HCT116 (cell line): Measurements from ENCODE around the gene ORAI2. TPM values are rescaled to one million over a fixed set of nuclear protein-coding genes. Genes with fewer than 3 reads are reported as not detected.

Experiments
- ATAC-seq: fragments of 200-7000 bp; cut with Tn5 transposase; 2 replicates; pipeline ENCODE4 v1.9.1; 2020; ENCODE audit warnings: mild to moderate bottlenecking, moderate library complexity
- BruUV-seq: library from RNA; stranded (reverse); fragments of 400-500 nt; replicated peaks from 2 replicates; lab custom pipeline; 2021; lab: Mats Ljungman, UMichigan
- CTCF ChIA-PET: fragments of 300-600 bp; sonication (Branson Sonifier 250); formaldehyde crosslinking; loops from one replicate; lab custom pipeline; 2021; ENCODE audit warnings: antibody characterized with exemption; lab: Charles Lee
- POLR2A ChIA-PET: fragments of 300-600, 350-600 bp; sonication (Branson Sonifier 250); formaldehyde crosslinking; loops from one replicate; lab custom pipeline; 2021; ENCODE audit warnings: antibody characterized with exemption; lab: Charles Lee
- RAD21 ChIA-PET, 2 experiments: fragments of 300-600 bp; sonication (Branson Sonifier 250); formaldehyde crosslinking; loops; one replicate each; lab custom pipeline; 2023; ENCODE audit warnings: low total read pairs in 2 of 2; ENCODE audit not compliant: uncharacterized antibody in 2 of 2, unreplicated experiment in 2 of 2, low non-redundant PET in 1 of 2; lab: Charles Lee
- DNase-seq: peaks from one replicate; pipeline ENCODE4 v3.0.0-alpha.2; 2010; ENCODE audit warnings: low read depth, low spot score
- H2AFZ ChIP-seq: fragments of 200-600 bp; shearing (Covaris generic), sonication (generic); 2 replicates; pipeline ENCODE4 v1.6.1; 2017; ENCODE audit warnings: low read depth, mixed run types, mixed read lengths, antibody characterized with exemption, low read length; ENCODE audit not compliant: poor library complexity, severe bottlenecking
- H3K27ac ChIP-seq: 2 replicates; pipeline ENCODE4 v1.5.1; 2012; ENCODE audit warnings: low read depth, low read length
- H3K27me3 ChIP-seq: fragments of 200-600 bp; sonication (generic); 2 replicates; pipeline ENCODE4 v1.6.1; 2016; ENCODE audit warnings: mixed run types, low read length, mixed read lengths; ENCODE audit not compliant: insufficient read depth
- H3K36me3 ChIP-seq, 2 experiments: fragments of 200-500 bp in 1 of 2; fragments of 200-600 bp in 1 of 2; sonication (Bioruptor generic) in 1 of 2; sonication (generic) in 1 of 2; 2 replicates each; pipeline versions ENCODE4 v1.5.1 to v1.6.1; 2014 to 2016; ENCODE audit warnings: low read length in 2 of 2, inconsistent platforms in 1 of 2, mixed read lengths in 1 of 2, mixed run types in 1 of 2; ENCODE audit not compliant: insufficient read depth in 2 of 2, control insufficient read depth in 1 of 2
- H3K4me1 ChIP-seq, 2 experiments: fragments of 200-600 bp in 1 of 2; sonication (generic) in 1 of 2; 2 replicates each; pipeline versions ENCODE4 v1.5.1 to v1.6.1; 2012 to 2017; ENCODE audit warnings: low read length in 2 of 2, inconsistent platforms in 1 of 2, mild to moderate bottlenecking in 1 of 2, mixed read lengths in 1 of 2, mixed run types in 1 of 2, moderate library complexity in 1 of 2; ENCODE audit not compliant: insufficient read depth in 2 of 2, control insufficient read depth in 1 of 2
- H3K4me2 ChIP-seq: fragments of 200-600 bp; sonication (generic); 2 replicates; pipeline ENCODE4 v1.6.1; 2017; ENCODE audit warnings: mixed run types, low read length, mixed read lengths
- H3K4me3 ChIP-seq, 2 experiments: fragments of 200-600 bp in 1 of 2; sonication (generic) in 1 of 2; replicated peaks in 1 of 2; 2 replicates each; pipeline ENCODE4 v1.5.1; 2011 to 2016; ENCODE audit warnings: low read length in 2 of 2, control low read depth in 1 of 2, low read depth in 1 of 2, mild to moderate bottlenecking in 1 of 2, mixed read lengths in 1 of 2, mixed run types in 1 of 2
- H3K79me2 ChIP-seq: fragments of 200-600 bp; sonication (generic); 2 replicates; pipeline ENCODE4 v1.6.1; 2017; ENCODE audit warnings: mild to moderate bottlenecking, mixed run types, low read length, moderate library complexity, mixed read lengths; ENCODE audit not compliant: insufficient read depth
- H3K9ac ChIP-seq: fragments of 200-600 bp; sonication (generic); 2 replicates; pipeline ENCODE4 v1.6.1; 2016; ENCODE audit warnings: low read length, mixed read lengths
- H3K9me2 ChIP-seq: fragments of 200-600 bp; sonication (generic), shearing (Covaris generic); 2 replicates; pipeline ENCODE4 v1.6.1; 2017; ENCODE audit warnings: mixed run types, mild to moderate bottlenecking, moderate library complexity; ENCODE audit not compliant: insufficient read depth
- H3K9me3 ChIP-seq, 2 experiments: fragments of 200-500 bp in 1 of 2; fragments of 200-600 bp in 1 of 2; sonication (Bioruptor generic) in 1 of 2; sonication (generic) in 1 of 2; 2 replicates each; pipeline ENCODE4 v1.6.1; 2014 to 2017; ENCODE audit warnings: low read length in 2 of 2, mixed read lengths in 2 of 2, inconsistent platforms in 1 of 2, low read depth in 1 of 2, mild to moderate bottlenecking in 1 of 2, mixed run types in 1 of 2, moderate library complexity in 1 of 2; ENCODE audit not compliant: control insufficient read depth in 1 of 2, insufficient read depth in 1 of 2
- H4K20me1 ChIP-seq: fragments of 200-600 bp; sonication (generic), shearing (Covaris generic); 2 replicates; pipeline ENCODE4 v1.6.1; 2017; ENCODE audit warnings: mixed run types, mild to moderate bottlenecking, moderate library complexity; ENCODE audit not compliant: insufficient read depth
- POLR2A ChIP-seq: IDR thresholded peaks from 2 replicates; pipeline ENCODE4 v1.7.0; 2011; ENCODE audit warnings: borderline replicate concordance; ENCODE audit not compliant: insufficient read depth, insufficient read length; ENCODE audit errors: extremely low read depth
- SIN3A ChIP-seq: IDR thresholded peaks from 2 replicates; pipeline ENCODE4 v1.6.1; 2012; ENCODE audit warnings: low read depth
- SP1 ChIP-seq: IDR thresholded peaks from 2 replicates; pipeline ENCODE4 v1.6.1; 2012; ENCODE audit warnings: low read depth
- TCF7L2 ChIP-seq: IDR thresholded peaks from 2 replicates; pipeline ENCODE4 v1.7.0; 2011; ENCODE audit warnings: borderline replicate concordance, inconsistent platforms; ENCODE audit not compliant: insufficient read depth, insufficient read length; ENCODE audit errors: extremely low read depth
- YY1 ChIP-seq: IDR thresholded peaks from 2 replicates; pipeline ENCODE4 v1.6.1; 2011; ENCODE audit warnings: low read length, low read depth, moderate library complexity, mild to moderate bottlenecking; ENCODE audit not compliant: insufficient replicate concordance; ENCODE audit errors: extremely low read depth
- intact Hi-C: fragments of 100-400 bp; cut with micrococcal nuclease; formaldehyde crosslinking; loops from 2 replicates; pipeline ENCODE4 v1.10.0; 2022
- total RNA-seq: library from RNA; stranded (reverse); gene quantifications from one replicate; pipeline ENCODE4 v1.2.1, GENCODE V29; 2021; ENCODE audit not compliant: unreplicated experiment
- TF ChIP-seq, protein P1 (sequence below): IDR thresholded peaks from 2 replicates; pipeline ENCODE4 v1.6.1; 2011; ENCODE audit warnings: mild to moderate bottlenecking, low read length, moderate library complexity; ENCODE audit not compliant: insufficient replicate concordance; ENCODE audit errors: extremely low read depth
- TF ChIP-seq, protein P2 (sequence below): IDR thresholded peaks from 2 replicates; pipeline ENCODE4 v1.6.1; 2012
- TF ChIP-seq, protein P3 (sequence below): IDR thresholded peaks from 2 replicates; pipeline ENCODE4 v1.6.1; 2012; ENCODE audit warnings: low read depth
- TF ChIP-seq, protein P4 (sequence below), 3 experiments: fragments of 200-600 bp in 1 of 3; sonication (generic) in 1 of 3; IDR thresholded peaks in 2 of 3; conservative IDR thresholded peaks in 1 of 3; 2 replicates each; pipeline ENCODE4 v1.5.1; 2012 to 2017; ENCODE audit warnings: low read depth in 2 of 3, low read length in 2 of 3, antibody characterized with exemption in 1 of 3, borderline replicate concordance in 1 of 3, control low read depth in 1 of 3, mild to moderate bottlenecking in 1 of 3, mixed read lengths in 1 of 3, mixed run types in 1 of 3, moderate library complexity in 1 of 3; ENCODE audit not compliant: insufficient read depth in 1 of 3

ORAI2 gene
- total RNA-seq, 1 experiment from 2014 or later: 13.2 TPM

DNA sequence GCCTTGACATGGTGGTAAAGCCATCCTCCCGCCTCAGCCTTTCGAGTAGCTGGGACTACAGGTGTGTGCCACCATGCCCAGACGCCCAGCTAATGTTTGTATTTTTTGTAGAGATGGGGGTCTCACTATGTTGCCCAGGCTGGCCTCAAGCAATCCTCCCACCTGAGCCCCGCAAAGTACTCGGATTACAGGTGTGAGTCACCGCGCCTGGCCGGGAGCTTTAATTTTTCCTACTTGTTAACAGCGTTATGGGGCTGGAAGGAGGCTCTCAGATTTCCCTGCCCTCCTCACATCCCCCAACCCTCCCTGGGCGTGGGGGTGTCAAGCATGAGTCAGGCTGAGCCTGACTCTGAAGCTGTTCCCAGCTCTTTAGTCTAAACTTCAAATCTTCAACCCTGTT lies 23.0 kb downstream of the ORAI2 start (continued):
- TF ChIP-seq, protein P1, sequence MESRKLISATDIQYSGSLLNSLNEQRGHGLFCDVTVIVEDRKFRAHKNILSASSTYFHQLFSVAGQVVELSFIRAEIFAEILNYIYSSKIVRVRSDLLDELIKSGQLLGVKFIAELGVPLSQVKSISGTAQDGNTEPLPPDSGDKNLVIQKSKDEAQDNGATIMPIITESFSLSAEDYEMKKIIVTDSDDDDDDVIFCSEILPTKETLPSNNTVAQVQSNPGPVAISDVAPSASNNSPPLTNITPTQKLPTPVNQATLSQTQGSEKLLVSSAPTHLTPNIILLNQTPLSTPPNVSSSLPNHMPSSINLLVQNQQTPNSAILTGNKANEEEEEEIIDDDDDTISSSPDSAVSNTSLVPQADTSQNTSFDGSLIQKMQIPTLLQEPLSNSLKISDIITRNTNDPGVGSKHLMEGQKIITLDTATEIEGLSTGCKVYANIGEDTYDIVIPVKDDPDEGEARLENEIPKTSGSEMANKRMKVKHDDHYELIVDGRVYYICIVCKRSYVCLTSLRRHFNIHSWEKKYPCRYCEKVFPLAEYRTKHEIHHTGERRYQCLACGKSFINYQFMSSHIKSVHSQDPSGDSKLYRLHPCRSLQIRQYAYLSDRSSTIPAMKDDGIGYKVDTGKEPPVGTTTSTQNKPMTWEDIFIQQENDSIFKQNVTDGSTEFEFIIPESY: no peak
- no peak for TF ChIP-seq POLR2A

DNA sequence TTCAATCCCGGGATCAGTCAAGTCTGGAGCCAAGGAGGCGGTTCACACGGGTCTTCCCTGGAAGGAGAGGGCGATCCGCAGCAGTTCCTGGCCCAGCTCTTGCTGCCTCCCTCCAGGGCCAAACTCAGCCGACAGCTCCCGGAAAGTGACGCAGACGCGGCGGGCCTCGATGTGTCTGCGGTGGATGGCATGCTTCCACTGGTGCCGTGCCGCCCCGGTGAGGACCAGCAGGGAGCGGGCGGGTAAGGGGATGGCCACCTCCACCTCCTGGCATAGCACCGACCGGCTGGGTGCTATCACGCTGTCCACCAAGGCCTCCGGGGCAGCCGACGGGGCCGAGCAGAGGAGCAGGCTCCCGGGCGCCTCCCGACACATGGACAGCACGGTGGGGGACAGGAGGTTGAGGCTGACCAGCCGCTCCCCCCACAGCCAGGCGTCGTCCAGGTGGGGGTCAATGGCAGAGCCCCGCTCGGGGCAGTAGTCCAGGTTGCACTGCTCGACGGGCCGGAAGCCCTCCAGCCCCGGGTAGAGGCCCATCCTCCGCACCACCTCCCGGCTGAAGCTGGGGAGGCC lies 24.1 kb downstream of the ORAI2 start:
- ChIA-PET RAD21 (interaction anchor here in 1 of 2 experiments (1.8 kb wide), 1 partner anchor 17 kb away, joined by 5 read pairs; no protein-coding TSS in a partner anchor), POLR2A (no interaction called here), CTCF (no interaction called here)
- no peaks in the 10 kb centered on the region for H3K9me2 ChIP-seq
- H4K20me1 ChIP-seq: no peaks in the 10 kb centered on the region
- H3K79me2 ChIP-seq: peaks cover 10% of the 10 kb centered on the region; the same call in 1 of the 2 replicates
- H3K27me3 ChIP-seq: no peaks in the 10 kb centered on the region
- 0 out of 2 replicates have a peak overlapping the region, but pooled peaks have one; percentile 32 for H3K9ac ChIP-seq
- peak overlapping the region; percentile 68 for H3K27ac ChIP-seq
- H2AFZ ChIP-seq: no peak overlapping the region
- ATAC-seq (no peak), DNase-seq (no peak)
- peaks cover 0 to 4% of the 10 kb centered on the region in 2 experiments; a peak in 3 of 4 replicates for H3K36me3 ChIP-seq
- intact Hi-C loops: loop anchor here (2.0 kb wide), 1 partner anchor 17 kb away; no protein-coding TSS in a partner anchor
- H3K9me3 ChIP-seq: no peaks in the 10 kb centered on the region
- H3K4me1 ChIP-seq: peaks cover 21 to 23% of the 10 kb centered on the region in 2 experiments
- TF ChIP-seq, protein P2, sequence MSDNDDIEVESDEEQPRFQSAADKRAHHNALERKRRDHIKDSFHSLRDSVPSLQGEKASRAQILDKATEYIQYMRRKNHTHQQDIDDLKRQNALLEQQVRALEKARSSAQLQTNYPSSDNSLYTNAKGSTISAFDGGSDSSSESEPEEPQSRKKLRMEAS: no peak
- TF ChIP-seq, protein P3, sequence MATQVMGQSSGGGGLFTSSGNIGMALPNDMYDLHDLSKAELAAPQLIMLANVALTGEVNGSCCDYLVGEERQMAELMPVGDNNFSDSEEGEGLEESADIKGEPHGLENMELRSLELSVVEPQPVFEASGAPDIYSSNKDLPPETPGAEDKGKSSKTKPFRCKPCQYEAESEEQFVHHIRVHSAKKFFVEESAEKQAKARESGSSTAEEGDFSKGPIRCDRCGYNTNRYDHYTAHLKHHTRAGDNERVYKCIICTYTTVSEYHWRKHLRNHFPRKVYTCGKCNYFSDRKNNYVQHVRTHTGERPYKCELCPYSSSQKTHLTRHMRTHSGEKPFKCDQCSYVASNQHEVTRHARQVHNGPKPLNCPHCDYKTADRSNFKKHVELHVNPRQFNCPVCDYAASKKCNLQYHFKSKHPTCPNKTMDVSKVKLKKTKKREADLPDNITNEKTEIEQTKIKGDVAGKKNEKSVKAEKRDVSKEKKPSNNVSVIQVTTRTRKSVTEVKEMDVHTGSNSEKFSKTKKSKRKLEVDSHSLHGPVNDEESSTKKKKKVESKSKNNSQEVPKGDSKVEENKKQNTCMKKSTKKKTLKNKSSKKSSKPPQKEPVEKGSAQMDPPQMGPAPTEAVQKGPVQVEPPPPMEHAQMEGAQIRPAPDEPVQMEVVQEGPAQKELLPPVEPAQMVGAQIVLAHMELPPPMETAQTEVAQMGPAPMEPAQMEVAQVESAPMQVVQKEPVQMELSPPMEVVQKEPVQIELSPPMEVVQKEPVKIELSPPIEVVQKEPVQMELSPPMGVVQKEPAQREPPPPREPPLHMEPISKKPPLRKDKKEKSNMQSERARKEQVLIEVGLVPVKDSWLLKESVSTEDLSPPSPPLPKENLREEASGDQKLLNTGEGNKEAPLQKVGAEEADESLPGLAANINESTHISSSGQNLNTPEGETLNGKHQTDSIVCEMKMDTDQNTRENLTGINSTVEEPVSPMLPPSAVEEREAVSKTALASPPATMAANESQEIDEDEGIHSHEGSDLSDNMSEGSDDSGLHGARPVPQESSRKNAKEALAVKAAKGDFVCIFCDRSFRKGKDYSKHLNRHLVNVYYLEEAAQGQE: no peak
- TF ChIP-seq SIN3A (no peak), YY1 (no peak), TCF7L2 (no peak), SP1 (no peak)
- TF ChIP-seq, protein P4, sequence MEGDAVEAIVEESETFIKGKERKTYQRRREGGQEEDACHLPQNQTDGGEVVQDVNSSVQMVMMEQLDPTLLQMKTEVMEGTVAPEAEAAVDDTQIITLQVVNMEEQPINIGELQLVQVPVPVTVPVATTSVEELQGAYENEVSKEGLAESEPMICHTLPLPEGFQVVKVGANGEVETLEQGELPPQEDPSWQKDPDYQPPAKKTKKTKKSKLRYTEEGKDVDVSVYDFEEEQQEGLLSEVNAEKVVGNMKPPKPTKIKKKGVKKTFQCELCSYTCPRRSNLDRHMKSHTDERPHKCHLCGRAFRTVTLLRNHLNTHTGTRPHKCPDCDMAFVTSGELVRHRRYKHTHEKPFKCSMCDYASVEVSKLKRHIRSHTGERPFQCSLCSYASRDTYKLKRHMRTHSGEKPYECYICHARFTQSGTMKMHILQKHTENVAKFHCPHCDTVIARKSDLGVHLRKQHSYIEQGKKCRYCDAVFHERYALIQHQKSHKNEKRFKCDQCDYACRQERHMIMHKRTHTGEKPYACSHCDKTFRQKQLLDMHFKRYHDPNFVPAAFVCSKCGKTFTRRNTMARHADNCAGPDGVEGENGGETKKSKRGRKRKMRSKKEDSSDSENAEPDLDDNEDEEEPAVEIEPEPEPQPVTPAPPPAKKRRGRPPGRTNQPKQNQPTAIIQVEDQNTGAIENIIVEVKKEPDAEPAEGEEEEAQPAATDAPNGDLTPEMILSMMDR (IDR thresholded peaks at IDR 0.05 in 2 of 3, conservative IDR thresholded peaks at IDR 0.05 in 1 of 3; ENCODE audit: borderline replicate concordance in 1 of 3, insufficient read depth in 1 of 3, low read depth in 2 of 3, low read length in 2 of 3): no peak
- no peak overlapping the region for H3K4me3 ChIP-seq
- peak overlapping the region; percentile 73 for H3K4me2 ChIP-seq
- no TSS peak for BruUV-seq
